CD4-positive, alpha-beta memory T cell (primary cell): ENCODE data around the gene GPC6. TPM values are rescaled to one million over a fixed set of nuclear protein-coding genes. Genes with fewer than 3 reads are reported as not detected.

Source experiments
- CTCF ChIA-PET: fragments of 350-600 bp; sonication (Branson Sonifier 250); formaldehyde crosslinking; loops from one replicate; lab custom pipeline; 2021; ENCODE audit warnings: inconsistent platforms; ENCODE audit not compliant: partially characterized antibody; lab: Charles Lee
- POLR2A ChIA-PET: fragments of 350-600 bp; sonication (Branson Sonifier 250); formaldehyde crosslinking; loops from one replicate; lab custom pipeline; 2021; ENCODE audit not compliant: partially characterized antibody; lab: Charles Lee
- DNase-seq, 5 donors: peaks; one replicate each; pipeline versions ENCODE4 v3.0.0 to v3.0.0-alpha.2; 2020 to 2022; ENCODE audit warnings: mixed read lengths in 1 of 5
- H3K27ac ChIP-seq: one replicate; pipeline ENCODE4 v1.7.0; 2013; ENCODE audit warnings: low read depth, low read length
- H3K27me3 ChIP-seq: 2 replicates; pipeline ENCODE4 v1.7.0; 2013; ENCODE audit warnings: mild to moderate bottlenecking, low read length, moderate library complexity; ENCODE audit not compliant: insufficient read depth
- H3K36me3 ChIP-seq: 2 replicates; pipeline ENCODE4 v1.7.0; 2013; ENCODE audit warnings: mild to moderate bottlenecking, low read length, moderate library complexity; ENCODE audit not compliant: insufficient read depth
- H3K4me1 ChIP-seq: 2 replicates; pipeline ENCODE4 v1.7.0; 2013; ENCODE audit warnings: mild to moderate bottlenecking, low read length, moderate library complexity; ENCODE audit not compliant: insufficient read depth
- H3K4me3 ChIP-seq, 2 donors: one replicate each; pipeline ENCODE4 v1.7.0; 2013; ENCODE audit warnings: low read length in 2 of 2, mild to moderate bottlenecking in 1 of 2
- H3K9me3 ChIP-seq, 2 donors: one replicate each; pipeline ENCODE4 v1.7.0; 2013; ENCODE audit warnings: low read length in 2 of 2, control low read depth in 1 of 2; ENCODE audit not compliant: control insufficient read depth in 1 of 2
- H3K27ac Mint-ChIP-seq, 7 donors: one replicate each; pipeline ENCODE4 v1.8.0; 2020 to 2021; ENCODE audit warnings: mixed read lengths in 7 of 7, mild to moderate bottlenecking in 6 of 7, inconsistent platforms in 3 of 7, moderate library complexity in 3 of 7
- H3K27me3 Mint-ChIP-seq, 2 donors: one replicate each; pipeline ENCODE4 v1.8.0; 2020 to 2021; ENCODE audit warnings: mixed read lengths in 2 of 2
- H3K36me3 Mint-ChIP-seq, 2 donors: one replicate each; pipeline ENCODE4 v1.8.0; 2020 to 2021; ENCODE audit warnings: mixed read lengths in 2 of 2, inconsistent platforms in 1 of 2, mild to moderate bottlenecking in 1 of 2
- H3K4me1 Mint-ChIP-seq, 4 donors: one replicate each; pipeline ENCODE4 v1.8.0; 2020 to 2021; ENCODE audit warnings: mixed read lengths in 4 of 4, mild to moderate bottlenecking in 1 of 4
- H3K4me3 Mint-ChIP-seq, 8 donors: one replicate each; pipeline ENCODE4 v1.8.0; 2020 to 2021; ENCODE audit warnings: mixed read lengths in 8 of 8, mild to moderate bottlenecking in 7 of 8, moderate library complexity in 6 of 8, inconsistent platforms in 3 of 8
- H3K9me3 Mint-ChIP-seq, 8 donors: one replicate each; pipeline ENCODE4 v1.8.0; 2020 to 2021; ENCODE audit warnings: mixed read lengths in 8 of 8, mild to moderate bottlenecking in 5 of 8, inconsistent platforms in 3 of 8, moderate library complexity in 1 of 8
- intact Hi-C: fragments of 100-400 bp; cut with micrococcal nuclease; formaldehyde crosslinking; loops from one replicate; pipeline ENCODE4 v1.15.1; 2023
- polyA plus RNA-seq, 2 donors: library from polyadenylated mRNA; unstranded; fragments of 300-500 nt; fragmentation: Illumina TruSeq; gene quantifications; one replicate each; pipeline ENCODE4 v1.2.3, GENCODE V29; 2021
- total RNA-seq, 2 experiments: library from RNA; stranded (reverse); gene quantifications; one replicate each; pipeline ENCODE4 v1.2.3, GENCODE V29; 2021

Gene GPC6
- total and polyA plus RNA-seq, 4 experiments from 2014 or later = not detected

- Mint-ChIP-seq H3K27me3 (peaks cover 0 to 1% of the 10 kb centered on the region in 2 donors), H3K4me1 (peaks cover 7 to 11% (median 9%) of the 10 kb centered on the region in 4 donors), H3K9me3 (peaks cover 0 to 5% (median 2%) of the 10 kb centered on the region in 8 donors), H3K27ac (no peak overlapping the region), H3K4me3 (no peak overlapping the region), H3K36me3 (no peaks in the 10 kb centered on the region)
- ChIA-PET POLR2A (no interaction called here), CTCF (no interaction called here)
- no peak overlapping the region for H3K4me3 ChIP-seq
- H3K36me3 ChIP-seq = no peaks in the 10 kb centered on the region
- H3K27me3 ChIP-seq = no peaks in the 10 kb centered on the region
- DNase-seq = no peak
- H3K27ac ChIP-seq = no peak overlapping the region
- H3K4me1 ChIP-seq = no peaks in the 10 kb centered on the region
- intact Hi-C loops = no loop called here
- H3K9me3 ChIP-seq = no peaks in the 10 kb centered on the region
These were observed 536.3 kb downstream of the GPC6 start for GRCh38 chr13:93762708-93763426.

- intact Hi-C loops = no loop called here
- CTCF ChIA-PET = no interaction called here
- POLR2A ChIA-PET = no interaction called here
These were observed 538.5 kb downstream of the GPC6 start for GRCh38 chr13:93765062-93765461.

GRCh38 chr13:93765811-93766210, 539.2 kb downstream of the GPC6 start:
- no peaks in the 10 kb centered on the region for H3K36me3 ChIP-seq
- Mint-ChIP-seq H3K4me1 (no peaks in the 10 kb centered on the region), H3K36me3 (no peaks in the 10 kb centered on the region), H3K9me3 (peaks cover 0 to 5% (median 3%) of the 10 kb centered on the region in 8 donors), H3K27me3 (peaks cover 0 to 3% of the 10 kb centered on the region in 2 donors), H3K4me3 (no peak overlapping the region), H3K27ac (no peak overlapping the region)
- H3K27ac ChIP-seq = no peak overlapping the region
- H3K9me3 ChIP-seq = no peaks in the 10 kb centered on the region
- no peak for DNase-seq
- ChIA-PET POLR2A (no interaction called here), CTCF (no interaction called here)
- no peaks in the 10 kb centered on the region for H3K4me1 ChIP-seq
- intact Hi-C loops = no loop called here
- no peaks in the 10 kb centered on the region for H3K27me3 ChIP-seq
- H3K4me3 ChIP-seq = no peak overlapping the region

More at GRCh38 chr13:93765062-93765461, 538.5 kb downstream of the GPC6 start:
- Mint-ChIP-seq H3K27ac (no peak overlapping the region), H3K4me3 (no peak overlapping the region), H3K27me3 (peaks cover 0 to 3% of the 10 kb centered on the region in 2 donors), H3K36me3 (no peaks in the 10 kb centered on the region), H3K4me1 (no peaks in the 10 kb centered on the region), H3K9me3 (peaks cover 0 to 5% (median 3%) of the 10 kb centered on the region in 8 donors)
- H3K27ac ChIP-seq = no peak overlapping the region
- no peaks in the 10 kb centered on the region for H3K4me1 ChIP-seq
- DNase-seq = no peak
- H3K36me3 ChIP-seq = no peaks in the 10 kb centered on the region
- no peak overlapping the region for H3K4me3 ChIP-seq
- no peaks in the 10 kb centered on the region for H3K27me3 ChIP-seq
- H3K9me3 ChIP-seq = no peaks in the 10 kb centered on the region

- no peaks in the 10 kb centered on the region for H3K4me1 ChIP-seq
- Mint-ChIP-seq H3K9me3 (peaks cover 0 to 5% (median 3%) of the 10 kb centered on the region in 8 donors), H3K4me1 (no peaks in the 10 kb centered on the region), H3K27ac (no peak overlapping the region), H3K36me3 (no peaks in the 10 kb centered on the region), H3K4me3 (no peak overlapping the region), H3K27me3 (peaks cover 0 to 3% of the 10 kb centered on the region in 2 donors)
- POLR2A ChIA-PET = no interaction called here
- no peaks in the 10 kb centered on the region for H3K9me3 ChIP-seq
- DNase-seq = no peak
- no peaks in the 10 kb centered on the region for H3K27me3 ChIP-seq
- no peak overlapping the region for H3K27ac ChIP-seq
- intact Hi-C loops = no loop called here
- H3K36me3 ChIP-seq = no peaks in the 10 kb centered on the region
- H3K4me3 ChIP-seq = no peak overlapping the region
- CTCF ChIA-PET = interaction anchor here (1.4 kb wide), 2 partner anchors 10 to 11 kb away, joined by 3 to 4 read pairs; no protein-coding TSS in a partner anchor
These were observed 540.1 kb downstream of the GPC6 start for GRCh38 chr13:93766719-93767118.

GRCh38 chr13:93767180-93767916, 540.7 kb downstream of the GPC6 start:
- no peak overlapping the region for H3K27ac Mint-ChIP-seq
- H3K4me3 Mint-ChIP-seq = no peak overlapping the region
- ChIA-PET POLR2A (no interaction called here), CTCF (interaction anchor here (1.4 kb wide), 2 partner anchors 10 kb away, joined by 3 to 4 read pairs; no protein-coding TSS in a partner anchor)
- H3K9me3 Mint-ChIP-seq = peaks cover 0 to 4% (median under 1%) of the 10 kb centered on the region in 8 donors
- no peaks in the 10 kb centered on the region for H3K36me3 ChIP-seq
- H3K27me3 Mint-ChIP-seq = peaks cover 0 to 3% of the 10 kb centered on the region in 2 donors
- no peaks in the 10 kb centered on the region for H3K9me3 ChIP-seq
- no peak for DNase-seq
- H3K27me3 ChIP-seq = no peaks in the 10 kb centered on the region
- H3K4me3 ChIP-seq = no peak overlapping the region
- no peaks in the 10 kb centered on the region for H3K4me1 Mint-ChIP-seq
- H3K36me3 Mint-ChIP-seq = no peaks in the 10 kb centered on the region
- H3K4me1 ChIP-seq = no peaks in the 10 kb centered on the region
- no peak overlapping the region for H3K27ac ChIP-seq
- intact Hi-C loops = no loop called here

GRCh38 chr13:93767917-93768409, 541.4 kb downstream of the GPC6 start:
- Histone ChIP-seq H3K4me1 (no peaks in the 10 kb centered on the region), H3K36me3 (no peaks in the 10 kb centered on the region), H3K4me3 (no peak overlapping the region), H3K27ac (no peak overlapping the region), H3K9me3 (no peaks in the 10 kb centered on the region), H3K27me3 (no peaks in the 10 kb centered on the region)
- Mint-ChIP-seq H3K27ac (no peak overlapping the region), H3K36me3 (no peaks in the 10 kb centered on the region), H3K4me3 (no peak overlapping the region), H3K9me3 (peaks cover 0 to 4% (median 0%) of the 10 kb centered on the region in 8 donors), H3K27me3 (peaks cover 0 to 3% of the 10 kb centered on the region in 2 donors), H3K4me1 (no peaks in the 10 kb centered on the region)
- DNase-seq = no peak
- CTCF ChIA-PET = interaction anchor here (1.4 kb wide), 2 partner anchors 10 to 11 kb away, joined by 3 to 4 read pairs; no protein-coding TSS in a partner anchor
- POLR2A ChIA-PET = no interaction called here
- intact Hi-C loops = no loop called here

GRCh38 chr13:93769101-93769500, 542.5 kb downstream of the GPC6 start:
- no peaks in the 10 kb centered on the region for H3K4me1 Mint-ChIP-seq
- H3K27ac ChIP-seq = no peak overlapping the region
- POLR2A ChIA-PET = no interaction called here

More at GRCh38 chr13:93769101-93769500, 542.5 kb downstream of the GPC6 start:
- intact Hi-C loops = no loop called here
- no peak for DNase-seq
- H3K36me3 ChIP-seq = no peaks in the 10 kb centered on the region
- no peaks in the 10 kb centered on the region for H3K9me3 ChIP-seq
- H3K4me3 ChIP-seq = no peak overlapping the region
- no peaks in the 10 kb centered on the region for H3K36me3 Mint-ChIP-seq
- H3K4me1 ChIP-seq = no peaks in the 10 kb centered on the region
- CTCF ChIA-PET = no interaction called here
- no peak overlapping the region for H3K4me3 Mint-ChIP-seq
- peaks cover 0 to 3% (median 0%) of the 10 kb centered on the region in 8 donors for H3K9me3 Mint-ChIP-seq
- H3K27me3 ChIP-seq = no peaks in the 10 kb centered on the region
- H3K27me3 Mint-ChIP-seq = peaks cover 3 to 4% of the 10 kb centered on the region in 2 donors
- no peak overlapping the region for H3K27ac Mint-ChIP-seq
